ENCODE data around the gene ARPC5.

DNA sequence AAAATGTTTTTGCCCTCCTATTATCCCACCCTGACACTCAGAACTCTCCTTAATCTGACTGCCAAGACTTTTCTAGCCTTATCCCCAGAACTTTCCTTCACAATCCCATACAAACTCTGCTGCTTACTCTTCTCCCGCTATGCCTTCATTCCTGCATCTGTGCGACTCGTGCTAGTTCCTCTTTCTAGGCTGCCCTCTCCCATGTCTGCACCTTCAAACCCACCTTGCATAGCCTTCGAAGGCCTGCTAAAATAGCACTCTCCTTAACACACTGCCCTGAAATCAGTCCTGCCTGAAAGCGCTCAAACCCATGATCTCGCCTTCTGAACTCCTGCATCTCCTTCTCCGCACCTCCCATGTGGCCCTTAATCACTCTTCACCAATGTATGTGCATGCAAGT lies 42.9 kb downstream of the ARPC5 start:
- TF ChIP-seq, protein P1, sequence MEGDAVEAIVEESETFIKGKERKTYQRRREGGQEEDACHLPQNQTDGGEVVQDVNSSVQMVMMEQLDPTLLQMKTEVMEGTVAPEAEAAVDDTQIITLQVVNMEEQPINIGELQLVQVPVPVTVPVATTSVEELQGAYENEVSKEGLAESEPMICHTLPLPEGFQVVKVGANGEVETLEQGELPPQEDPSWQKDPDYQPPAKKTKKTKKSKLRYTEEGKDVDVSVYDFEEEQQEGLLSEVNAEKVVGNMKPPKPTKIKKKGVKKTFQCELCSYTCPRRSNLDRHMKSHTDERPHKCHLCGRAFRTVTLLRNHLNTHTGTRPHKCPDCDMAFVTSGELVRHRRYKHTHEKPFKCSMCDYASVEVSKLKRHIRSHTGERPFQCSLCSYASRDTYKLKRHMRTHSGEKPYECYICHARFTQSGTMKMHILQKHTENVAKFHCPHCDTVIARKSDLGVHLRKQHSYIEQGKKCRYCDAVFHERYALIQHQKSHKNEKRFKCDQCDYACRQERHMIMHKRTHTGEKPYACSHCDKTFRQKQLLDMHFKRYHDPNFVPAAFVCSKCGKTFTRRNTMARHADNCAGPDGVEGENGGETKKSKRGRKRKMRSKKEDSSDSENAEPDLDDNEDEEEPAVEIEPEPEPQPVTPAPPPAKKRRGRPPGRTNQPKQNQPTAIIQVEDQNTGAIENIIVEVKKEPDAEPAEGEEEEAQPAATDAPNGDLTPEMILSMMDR (IDR thresholded peaks at IDR 0.05), result no peak
- TF ChIP-seq EP300 (IDR thresholded peaks at IDR 0.05), result no peak
- no peak for TF ChIP-seq POLR2A (IDR thresholded peaks at IDR 0.05; ENCODE audit: low read depth)
